Coronary artery (tissue), 2 donors: ENCODE results near the gene LIMS2.
A peak's percentile ranks its signal among the peaks of the same experiment; 100 is the strongest.

Source experiments
- DNase-seq: peaks from one replicate; pipeline ENCODE4 v3.0.0-alpha.2; 2017; ENCODE audit warnings: low spot score
- H3K27ac ChIP-seq, 2 donors: fragments of 200-600 bp; sonication (generic); one replicate each; pipeline ENCODE4 v1.5.1; 2016 to 2019
- H3K4me3 ChIP-seq: fragments of 200-600 bp; sonication (generic); 2 replicates; pipeline ENCODE4 v1.5.1; 2016; ENCODE audit warnings: mild to moderate bottlenecking, moderate library complexity
- CTCF ChIP-seq: fragments of 200-600 bp; sonication (generic); IDR thresholded peaks from one replicate; pipeline ENCODE4 v1.5.1; 2019; ENCODE audit warnings: antibody characterized with exemption

Gene LIMS2

DNA sequence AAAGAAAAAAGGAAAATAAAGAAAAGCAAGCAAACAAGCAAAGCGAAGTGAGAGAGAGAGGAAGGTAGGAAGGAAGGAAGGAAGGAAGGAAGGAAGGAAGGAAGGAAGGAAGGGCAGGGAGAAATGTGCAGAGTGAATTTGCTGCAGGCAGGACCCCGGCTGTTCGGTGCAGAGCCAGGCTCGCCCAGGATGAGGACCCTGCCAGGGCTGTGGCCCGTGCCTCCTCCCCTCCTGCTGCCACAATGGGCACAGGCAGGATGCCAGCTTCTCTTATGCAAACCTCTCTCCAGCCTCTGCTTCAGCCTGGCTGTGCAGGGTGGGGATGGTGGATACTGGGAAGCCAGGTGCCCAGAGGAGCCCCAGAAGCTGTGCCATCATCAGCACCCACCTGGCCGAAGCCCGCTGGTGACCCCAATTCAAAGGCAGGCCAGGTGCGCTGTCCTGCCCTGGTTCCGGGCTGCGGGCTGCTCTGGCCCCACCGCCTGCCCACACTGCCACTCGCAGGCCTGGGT is 26.2 kb downstream of the LIMS2 start:
- no peak for DNase-seq
- no peak for TF ChIP-seq CTCF
- H3K27ac ChIP-seq: peak overlapping the region; percentile 58 to 77
- H3K4me3 ChIP-seq: peak overlapping the region; percentile 19

GRCh38 chr2:127648321-127648720 is 27.0 kb downstream of the LIMS2 start:
- TF ChIP-seq CTCF: no peak
- no peak overlapping the region for H3K4me3 ChIP-seq
- DNase-seq: no peak
- H3K27ac ChIP-seq: peak overlapping the region; percentile 81 to 87

GRCh38 chr2:127647242-127648190 is 27.8 kb downstream of the LIMS2 start:
- no peak for DNase-seq
- peak overlapping the region; percentile 81 to 87 for H3K27ac ChIP-seq
- no peak for TF ChIP-seq CTCF
- H3K4me3 ChIP-seq: no peak overlapping the region

DNA sequence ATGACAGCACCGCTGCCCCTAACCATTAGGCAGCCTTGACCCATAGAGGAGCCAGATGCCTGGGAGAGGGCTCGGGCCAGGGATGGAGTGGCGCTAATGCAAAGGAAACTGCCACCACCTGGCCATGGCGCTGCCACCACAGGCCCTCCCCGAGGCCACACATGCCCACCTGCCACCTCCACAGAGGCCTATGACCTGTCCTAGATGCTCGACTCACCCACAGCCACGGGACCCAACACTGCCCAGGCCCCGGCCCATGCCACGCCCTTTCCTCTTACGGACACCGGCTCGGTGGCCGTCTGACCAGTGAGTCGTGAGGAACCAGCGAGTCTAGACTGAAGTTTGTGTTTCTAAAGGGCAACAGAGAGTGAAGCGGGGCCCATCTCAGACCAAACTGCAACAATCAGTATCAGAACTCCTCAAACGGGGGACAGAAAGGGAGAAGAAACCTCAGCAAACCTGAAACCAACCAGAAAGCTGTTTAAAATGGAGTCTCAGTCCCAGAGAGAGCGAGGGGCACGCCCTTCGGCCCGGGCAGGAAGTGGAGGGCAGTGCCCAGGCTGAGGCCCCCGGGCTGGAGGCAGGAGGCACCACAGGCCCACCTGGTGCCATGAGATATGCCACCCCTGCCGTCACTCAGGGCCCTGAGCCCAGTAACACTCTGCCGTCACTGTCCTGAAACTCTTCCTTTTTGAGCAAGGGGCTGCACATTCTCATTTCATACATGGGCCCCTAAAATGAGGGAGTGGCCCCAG is 28.7 kb downstream of the LIMS2 start:
- no peak for TF ChIP-seq CTCF
- no peak overlapping the region for H3K4me3 ChIP-seq
- peak overlapping the region; percentile 81 to 87 for H3K27ac ChIP-seq
- no peak for DNase-seq

DNA sequence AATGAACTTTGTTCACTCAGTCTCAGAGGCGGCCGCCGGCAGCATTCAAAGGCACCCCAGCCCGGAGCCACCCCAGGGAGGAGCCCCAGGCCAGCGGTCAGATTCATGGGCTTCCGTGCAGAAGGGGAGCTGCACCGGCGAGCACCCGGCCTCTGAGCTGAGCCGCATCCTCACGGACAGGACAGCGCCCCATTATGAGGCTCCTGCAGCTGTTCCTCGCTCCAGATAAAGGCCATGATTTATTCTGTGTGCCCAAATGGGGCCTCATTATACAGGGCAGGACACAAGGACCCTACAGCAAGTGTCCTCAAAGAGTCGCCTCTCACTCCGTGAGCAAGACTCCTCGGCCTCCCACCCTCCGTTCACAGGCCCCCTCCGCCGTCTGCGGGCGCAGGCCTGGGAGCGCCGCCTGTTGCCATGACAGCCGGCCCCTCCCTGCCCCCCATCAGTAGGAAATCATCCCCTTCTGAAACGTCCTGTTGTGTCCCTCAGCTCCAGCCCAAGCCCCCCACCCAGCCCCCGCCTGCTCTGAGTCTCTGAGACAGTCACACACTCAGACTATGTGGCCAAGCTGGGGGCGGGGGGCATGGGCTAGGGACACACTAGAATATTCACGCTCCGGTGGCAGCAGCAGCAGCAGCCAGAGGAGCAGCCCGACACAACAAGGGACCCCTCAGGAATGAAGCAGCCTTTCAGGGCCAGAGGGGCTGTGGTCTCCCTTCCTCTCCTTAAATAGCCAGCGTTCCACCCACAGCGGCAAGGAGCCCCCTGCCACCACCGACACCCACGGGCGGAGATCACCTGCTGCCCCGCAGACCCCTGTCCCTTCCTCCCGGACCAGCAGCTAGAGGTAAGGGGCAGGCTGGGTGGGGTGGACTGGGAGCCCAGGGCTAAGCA is 29.7 kb downstream of the LIMS2 start, which contains the start of gene GPR17:
TSS of gene GPR17 (plus strand) at position 759 of the 897 bp plus-strand sequence. CDS start 4,583 bp downstream, outside the sequence.
- TF ChIP-seq CTCF: no peak
- no peak within 1 kb of the TSS for H3K4me3 ChIP-seq
- DNase-seq: no peak
- H3K27ac ChIP-seq: peak within 1 kb of the TSS; percentile 81 to 87

DNA sequence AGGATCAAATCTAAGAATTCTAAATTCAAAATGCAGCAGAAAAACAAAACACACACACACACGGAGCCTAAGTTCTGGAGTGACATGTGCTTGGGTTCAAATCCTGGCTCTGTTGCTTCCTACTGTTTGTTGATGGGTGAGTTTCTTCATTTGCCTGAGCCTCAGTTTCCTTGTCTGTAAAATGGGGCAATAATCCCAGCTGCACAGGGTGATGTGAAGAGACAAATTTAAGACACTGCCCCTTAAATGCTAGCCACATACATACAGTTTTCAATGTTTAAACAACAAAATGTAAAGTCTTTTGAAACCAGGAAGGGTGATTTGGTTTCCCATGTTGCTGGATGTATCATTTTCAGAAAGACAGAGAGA is 30.3 kb downstream of the LIMS2 start:
- TF ChIP-seq CTCF: no peak
- Histone ChIP-seq H3K4me3 (no peak overlapping the region), H3K27ac (no peak overlapping the region)
- DNase-seq: no peak
